Naive thymus-derived CD4-positive, alpha-beta T cell (primary cell): ENCODE measurements around the gene TCF7L2. TPM values are rescaled to one million over a fixed set of nuclear protein-coding genes. Genes with fewer than 3 reads are reported as not detected.

Experiments
- ATAC-seq: fragments of 150-1000 bp; cut with Tn5 transposase; 2 replicates; pipeline ENCODE4 v1.10.0; 2021; ENCODE audit warnings: mild to moderate bottlenecking, moderate library complexity
- CTCF ChIA-PET: fragments of 350-600 bp; sonication (Branson Sonifier 250); formaldehyde crosslinking; loops from one replicate; lab custom pipeline; 2021; ENCODE audit warnings: antibody characterized with exemption; lab: Charles Lee
- POLR2A ChIA-PET: fragments of 350-600 bp; sonication (Branson Sonifier 250); formaldehyde crosslinking; loops from one replicate; lab custom pipeline; 2021; ENCODE audit warnings: antibody characterized with exemption, inconsistent platforms; lab: Charles Lee
- DNase-seq, 9 donors: peaks; one replicate each; pipeline versions ENCODE4 v3.0.0 to v3.0.0-alpha.2; 2020 to 2022; ENCODE audit warnings: mixed read lengths in 1 of 9
- H3K27ac ChIP-seq: one replicate; pipeline ENCODE4 v1.7.0; 2013; ENCODE audit warnings: mild to moderate bottlenecking, low read depth, low read length, moderate library complexity
- H3K27me3 ChIP-seq, 2 donors: one replicate each; pipeline ENCODE4 v1.7.0; 2013; ENCODE audit warnings: low read length in 2 of 2, mild to moderate bottlenecking in 2 of 2, moderate library complexity in 2 of 2; ENCODE audit not compliant: control insufficient read depth in 2 of 2, insufficient read depth in 2 of 2
- H3K36me3 ChIP-seq, 3 experiments: 1 replicate in 2 of 3; 2 replicates in 1 of 3; pipeline ENCODE4 v1.7.0; 2013; ENCODE audit warnings: low read length in 3 of 3, mild to moderate bottlenecking in 3 of 3, moderate library complexity in 1 of 3; ENCODE audit not compliant: insufficient read depth in 3 of 3, control insufficient read depth in 2 of 3
- H3K4me1 ChIP-seq, 2 donors: one replicate each; pipeline ENCODE4 v1.7.0; 2013; ENCODE audit warnings: low read length in 2 of 2, mild to moderate bottlenecking in 2 of 2, moderate library complexity in 1 of 2; ENCODE audit not compliant: control insufficient read depth in 2 of 2, insufficient read depth in 2 of 2
- H3K4me3 ChIP-seq: 2 replicates; pipeline ENCODE4 v1.7.0; 2013; ENCODE audit warnings: mild to moderate bottlenecking, low read length
- H3K9me3 ChIP-seq, 3 experiments: 1 replicate in 2 of 3; 2 replicates in 1 of 3; pipeline ENCODE4 v1.7.0; 2013; ENCODE audit warnings: low read length in 3 of 3; ENCODE audit not compliant: control insufficient read depth in 2 of 3
- H3K27ac Mint-ChIP-seq, 9 donors: one replicate each; pipeline ENCODE4 v1.8.0; 2020 to 2022; ENCODE audit warnings: mixed read lengths in 9 of 9, mild to moderate bottlenecking in 8 of 9, moderate library complexity in 5 of 9, inconsistent platforms in 2 of 9
- H3K27me3 Mint-ChIP-seq, 5 donors: one replicate each; pipeline ENCODE4 v1.8.0; 2021 to 2022; ENCODE audit warnings: mixed read lengths in 5 of 5, mild to moderate bottlenecking in 1 of 5
- H3K36me3 Mint-ChIP-seq, 5 donors: one replicate each; pipeline ENCODE4 v1.8.0; 2020 to 2022; ENCODE audit warnings: mixed read lengths in 5 of 5, mild to moderate bottlenecking in 3 of 5, inconsistent platforms in 1 of 5
- H3K4me1 Mint-ChIP-seq, 7 donors: one replicate each; pipeline ENCODE4 v1.8.0; 2020 to 2022; ENCODE audit warnings: mixed read lengths in 7 of 7, mild to moderate bottlenecking in 3 of 7, inconsistent platforms in 1 of 7
- H3K4me3 Mint-ChIP-seq, 10 donors: one replicate each; pipeline ENCODE4 v1.8.0; 2020 to 2022; ENCODE audit warnings: mild to moderate bottlenecking in 10 of 10, mixed read lengths in 10 of 10, moderate library complexity in 6 of 10, inconsistent platforms in 2 of 10
- H3K9me3 Mint-ChIP-seq, 11 donors: one replicate each; pipeline ENCODE4 v1.8.0; 2020 to 2022; ENCODE audit warnings: mixed read lengths in 11 of 11, mild to moderate bottlenecking in 4 of 11, inconsistent platforms in 1 of 11, moderate library complexity in 1 of 11
- intact Hi-C, 2 donors: fragments of 100-400 bp; cut with micrococcal nuclease; formaldehyde crosslinking; loops; one replicate each; pipeline ENCODE4 v1.15.1; 2023
- polyA plus RNA-seq, 2 donors: library from polyadenylated mRNA; unstranded; fragments of 300-500 nt; fragmentation: Illumina TruSeq; gene quantifications; one replicate each; pipeline ENCODE4 v1.2.3, GENCODE V29; 2021
- total RNA-seq, 6 experiments: library from RNA in 5 of 6; stranded (reverse) in 5 of 6; gene quantifications; 1 replicate in 5 of 6; 2 replicates in 1 of 6; pipeline ENCODE4 v1.2.3 and lab custom pipeline; 2021 to 2026

TCF7L2 gene
- total and polyA plus RNA-seq, 7 experiments from 2014 or later: 0.39 to 31.4 (median 3.1) TPM

DNA sequence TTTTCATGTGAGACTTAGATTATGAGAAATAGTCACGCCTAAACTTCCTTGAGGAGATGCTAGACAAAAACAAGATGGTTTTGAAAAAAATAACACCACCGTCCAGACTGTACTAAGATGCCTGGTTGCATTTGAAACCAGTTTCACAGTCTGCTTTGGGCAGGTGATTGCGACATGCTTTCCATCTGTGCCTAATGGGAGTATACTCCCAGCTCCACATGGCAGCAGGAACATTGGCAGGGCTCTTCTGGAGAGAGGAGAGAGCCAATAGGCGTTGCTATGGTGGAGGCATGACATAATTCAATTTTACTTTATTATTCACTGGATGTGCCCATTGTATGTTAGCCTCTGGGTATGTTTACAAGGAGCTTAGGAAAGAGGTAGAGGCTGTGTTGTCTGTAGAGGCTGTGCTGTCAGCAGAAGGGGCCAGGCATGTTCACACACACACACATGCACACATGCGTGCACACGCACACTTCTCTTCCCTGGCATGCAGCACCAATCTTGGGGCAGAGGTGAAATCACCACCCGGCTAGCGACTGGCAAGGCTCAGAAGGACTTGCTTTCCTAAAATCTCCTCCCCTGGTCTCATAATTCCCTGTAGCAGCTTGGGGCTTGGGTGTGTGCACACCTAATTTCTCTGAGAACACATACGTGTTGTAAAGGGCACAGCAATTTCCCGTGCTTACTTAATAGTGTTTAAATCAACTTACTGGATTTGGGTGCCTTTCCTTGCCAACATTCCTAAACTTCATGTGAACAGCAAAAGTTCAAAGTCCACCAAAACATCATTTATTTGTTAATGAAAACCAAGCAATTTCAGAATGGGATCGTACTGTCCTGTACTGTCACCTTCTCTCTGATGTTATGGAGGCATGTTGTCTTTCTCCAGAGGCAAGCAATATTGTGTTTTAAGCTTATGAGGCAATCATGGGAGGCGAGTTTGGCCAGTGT is 162.1 kb downstream of the TCF7L2 start:
- H3K27ac Mint-ChIP-seq: no peak overlapping the region
- no peak for ATAC-seq
- H3K4me1 Mint-ChIP-seq: no peaks in the 10 kb centered on the region
- H3K9me3 Mint-ChIP-seq: no peaks in the 10 kb centered on the region
- Histone ChIP-seq H3K4me3 (no peak overlapping the region), H3K4me1 (no peaks in the 10 kb centered on the region), H3K27me3 (no peaks in the 10 kb centered on the region), H3K27ac (no peak overlapping the region), H3K9me3 (no peaks in the 10 kb centered on the region), H3K36me3 (no peaks in the 10 kb centered on the region)
- DNase-seq: no peak
- ChIA-PET POLR2A (no interaction called here), CTCF (no interaction called here)
- H3K4me3 Mint-ChIP-seq: no peak overlapping the region
- no peaks in the 10 kb centered on the region for H3K36me3 Mint-ChIP-seq
- intact Hi-C loops: no loop called here
- H3K27me3 Mint-ChIP-seq: peaks cover 0 to 24% (median 6%) of the 10 kb centered on the region in 5 donors

DNA sequence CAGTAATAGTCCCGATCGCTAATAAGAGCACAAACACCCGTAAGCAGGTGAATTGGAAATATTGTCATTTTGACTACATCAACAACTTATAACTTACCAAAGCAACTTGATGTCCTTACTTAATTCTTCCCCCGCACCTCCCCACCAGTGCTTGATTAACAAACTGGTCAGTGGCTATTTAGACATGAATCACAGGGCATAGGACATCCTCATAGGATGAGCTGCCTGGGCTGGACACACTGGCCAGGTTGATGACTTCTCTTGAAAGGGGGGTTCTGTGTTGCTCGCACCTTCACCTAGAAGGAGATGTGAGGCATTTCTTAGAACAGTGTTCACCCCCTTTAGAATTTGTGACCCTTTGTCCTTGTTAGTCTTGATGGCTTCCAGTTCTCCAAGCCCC is 163.2 kb downstream of the TCF7L2 start:
- Mint-ChIP-seq H3K4me3 (no peak overlapping the region), H3K36me3 (peaks cover 0 to 3% (median 0%) of the 10 kb centered on the region in 5 donors), H3K27ac (no peak overlapping the region), H3K27me3 (peaks cover 0 to 24% (median 6%) of the 10 kb centered on the region in 5 donors), H3K4me1 (no peaks in the 10 kb centered on the region), H3K9me3 (no peaks in the 10 kb centered on the region)
- H3K9me3 ChIP-seq: no peaks in the 10 kb centered on the region
- intact Hi-C loops: no loop called here
- no peak for DNase-seq
- ChIA-PET CTCF (no interaction called here), POLR2A (no interaction called here)
- no peaks in the 10 kb centered on the region for H3K4me1 ChIP-seq
- no peak for ATAC-seq
- H3K36me3 ChIP-seq: no peaks in the 10 kb centered on the region
- H3K27me3 ChIP-seq: no peaks in the 10 kb centered on the region
- no peak overlapping the region for H3K4me3 ChIP-seq
- no peak overlapping the region for H3K27ac ChIP-seq

DNA sequence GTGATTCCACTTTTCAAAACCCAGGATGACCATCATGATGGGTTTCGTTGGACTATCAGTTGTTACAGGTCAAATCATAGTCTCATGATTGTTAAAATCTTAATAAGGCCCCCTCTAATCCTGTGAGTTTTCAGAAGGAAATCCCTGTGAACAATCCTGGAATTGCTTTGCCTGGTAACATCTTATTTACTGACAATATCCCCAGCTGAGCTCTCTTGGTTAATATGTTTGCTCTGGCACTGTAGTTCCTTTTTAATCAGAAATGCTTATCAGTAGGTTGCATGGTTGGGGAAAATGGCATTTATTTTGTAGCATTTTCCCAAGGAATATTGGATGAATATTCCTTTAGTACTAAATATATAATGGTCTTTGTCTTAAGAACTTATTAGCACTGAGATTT is 163.9 kb downstream of the TCF7L2 start:
- Histone ChIP-seq H3K4me3 (no peak overlapping the region), H3K36me3 (no peaks in the 10 kb centered on the region), H3K9me3 (no peaks in the 10 kb centered on the region), H3K27me3 (no peaks in the 10 kb centered on the region), H3K27ac (no peak overlapping the region), H3K4me1 (no peaks in the 10 kb centered on the region)
- Mint-ChIP-seq H3K9me3 (no peaks in the 10 kb centered on the region), H3K27me3 (peaks cover 0 to 24% (median 6%) of the 10 kb centered on the region in 5 donors), H3K27ac (no peak overlapping the region), H3K4me1 (no peaks in the 10 kb centered on the region), H3K4me3 (no peak overlapping the region), H3K36me3 (peaks cover 0 to 3% (median 0%) of the 10 kb centered on the region in 5 donors)
- CTCF ChIA-PET: no interaction called here
- DNase-seq: no peak
- POLR2A ChIA-PET: no interaction called here
- no peak for ATAC-seq
- intact Hi-C loops: no loop called here

DNA sequence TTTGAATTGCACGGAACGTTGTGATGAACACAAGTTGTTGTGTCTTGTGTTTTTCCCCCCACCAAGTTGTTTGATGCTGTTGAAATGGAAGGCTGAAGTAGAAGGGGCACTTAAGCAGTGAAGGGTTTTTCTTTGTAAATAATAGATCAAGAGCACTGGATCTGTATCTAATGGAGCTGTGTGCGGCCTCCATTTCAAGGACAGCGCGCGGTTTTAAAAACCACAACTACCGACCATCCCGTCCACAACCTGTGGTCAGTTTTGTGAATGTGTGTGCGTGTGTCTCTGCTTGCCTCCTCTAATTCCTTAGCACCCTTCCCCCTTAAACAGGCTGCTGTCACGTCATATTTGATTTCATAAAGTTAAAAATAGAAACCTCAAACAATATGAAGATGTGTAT is 165.5 kb downstream of the TCF7L2 start:
- Mint-ChIP-seq H3K27ac (no peak overlapping the region), H3K27me3 (peaks cover 3 to 24% (median 6%) of the 10 kb centered on the region in 5 donors), H3K36me3 (peaks cover 0 to 3% (median 0%) of the 10 kb centered on the region in 5 donors), H3K4me1 (no peaks in the 10 kb centered on the region), H3K4me3 (no peak overlapping the region), H3K9me3 (no peaks in the 10 kb centered on the region)
- ChIA-PET POLR2A (no interaction called here), CTCF (no interaction called here)
- Histone ChIP-seq H3K36me3 (no peaks in the 10 kb centered on the region), H3K27ac (no peak overlapping the region), H3K9me3 (no peaks in the 10 kb centered on the region), H3K4me3 (no peak overlapping the region), H3K4me1 (no peaks in the 10 kb centered on the region), H3K27me3 (no peaks in the 10 kb centered on the region)
- intact Hi-C loops: no loop called here
- DNase-seq: no peak
- no peak for ATAC-seq

DNA sequence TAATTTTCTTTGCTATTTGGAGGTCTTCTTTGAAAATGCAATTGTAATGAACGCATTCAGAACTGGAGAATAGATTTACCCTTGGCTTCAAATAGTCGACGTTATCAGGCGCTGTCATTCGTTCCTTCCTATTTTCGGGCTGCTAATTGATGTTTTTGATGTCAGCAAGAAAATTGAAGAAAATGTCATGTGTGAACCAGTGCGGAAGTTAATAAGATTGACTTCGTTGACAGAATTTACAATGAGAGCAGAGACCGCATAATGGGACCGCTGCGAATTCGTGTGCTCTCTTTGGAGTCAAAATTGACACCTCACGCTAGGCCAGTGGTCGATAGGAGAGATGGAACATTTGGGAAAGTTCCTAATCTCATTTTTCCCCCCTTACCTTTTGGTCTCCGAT is 168.8 kb downstream of the TCF7L2 start:
- H3K27me3 ChIP-seq: no peaks in the 10 kb centered on the region
- intact Hi-C loops: no loop called here
- H3K9me3 ChIP-seq: no peaks in the 10 kb centered on the region
- H3K27ac ChIP-seq: no peak overlapping the region
- Mint-ChIP-seq H3K27ac (no peak overlapping the region), H3K27me3 (peaks cover 11 to 27% (median 13%) of the 10 kb centered on the region in 5 donors), H3K36me3 (peaks cover 0 to 3% (median 0%) of the 10 kb centered on the region in 5 donors), H3K4me1 (no peaks in the 10 kb centered on the region), H3K9me3 (no peaks in the 10 kb centered on the region), H3K4me3 (no peak overlapping the region)
- H3K36me3 ChIP-seq: no peaks in the 10 kb centered on the region
- no peak overlapping the region for H3K4me3 ChIP-seq
- no peak for ATAC-seq
- CTCF ChIA-PET: no interaction called here
- no peak for DNase-seq
- POLR2A ChIA-PET: no interaction called here
- no peaks in the 10 kb centered on the region for H3K4me1 ChIP-seq

DNA sequence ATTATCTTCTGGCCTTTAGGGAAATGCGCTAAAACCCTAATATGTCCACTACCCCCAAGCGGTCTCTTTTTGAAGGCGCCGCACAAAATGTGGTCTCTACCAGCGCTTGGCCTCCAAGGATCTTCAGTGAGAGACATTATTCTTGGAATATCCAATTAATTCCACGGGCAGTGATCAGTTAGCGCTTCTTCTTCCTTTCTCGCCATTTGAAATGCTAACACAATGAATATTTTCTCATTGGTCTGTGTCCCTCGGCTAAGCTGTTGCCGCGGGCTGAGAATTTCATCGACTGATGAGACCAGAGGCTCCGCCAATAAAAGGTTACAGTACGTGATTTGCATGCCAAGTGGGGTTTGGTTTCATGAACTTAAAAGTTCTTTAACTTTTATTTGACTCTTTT is 169.8 kb downstream of the TCF7L2 start:
- Mint-ChIP-seq H3K4me1 (no peaks in the 10 kb centered on the region), H3K36me3 (peaks cover 0 to 3% (median 0%) of the 10 kb centered on the region in 5 donors), H3K27me3 (peaks cover 16 to 29% (median 18%) of the 10 kb centered on the region in 5 donors), H3K27ac (no peak overlapping the region), H3K4me3 (no peak overlapping the region), H3K9me3 (no peaks in the 10 kb centered on the region)
- Histone ChIP-seq H3K36me3 (no peaks in the 10 kb centered on the region), H3K4me1 (no peaks in the 10 kb centered on the region), H3K27me3 (no peaks in the 10 kb centered on the region), H3K27ac (no peak overlapping the region), H3K4me3 (no peak overlapping the region), H3K9me3 (no peaks in the 10 kb centered on the region)
- ChIA-PET CTCF (no interaction called here), POLR2A (no interaction called here)
- intact Hi-C loops: loop anchor here in 1 of 2 donors (10.0 kb wide), 1 partner anchor 265 kb away; no protein-coding TSS in a partner anchor
- no peak for ATAC-seq
- no peak for DNase-seq
